Measurements from ENCODE around the gene MEF2D.
A peak's percentile ranks its signal among the peaks of the same experiment; 100 is the strongest.

The MEF2D gene

GRCh38 chr1:156425943-156426342 is 74.6 kb downstream of the MEF2D start:
- H3K27me3 ChIP-seq (ENCODE audit: control insufficient read depth, insufficient read depth, low read length) = peaks cover 100% of the 10 kb centered on the region
- H3K36me3 ChIP-seq (ENCODE audit: control insufficient read depth, low read depth, low read length) = no peaks in the 10 kb centered on the region
- H3K27ac ChIP-seq (ENCODE audit: low read length) = no peak overlapping the region
- H3K4me1 ChIP-seq (ENCODE audit: control insufficient read depth, low read depth, low read length) = peaks cover 30% of the 10 kb centered on the region
- H3K9me3 ChIP-seq (ENCODE audit: control insufficient read depth, low read depth, low read length) = no peaks in the 10 kb centered on the region
- H3K9ac ChIP-seq (ENCODE audit: low read length) = no peak overlapping the region
- no peak overlapping the region for H3K4me3 ChIP-seq (ENCODE audit: low read length)

- peaks cover 100% of the 10 kb centered on the region for H3K27me3 ChIP-seq (ENCODE audit: control insufficient read depth, insufficient read depth, low read length)
- no peaks in the 10 kb centered on the region for H3K36me3 ChIP-seq (ENCODE audit: control insufficient read depth, low read depth, low read length)
- H3K9me3 ChIP-seq (ENCODE audit: control insufficient read depth, low read depth, low read length) = no peaks in the 10 kb centered on the region
- no peak overlapping the region for H3K4me3 ChIP-seq (ENCODE audit: low read length)
- no peak overlapping the region for H3K27ac ChIP-seq (ENCODE audit: low read length)
- peaks cover 25% of the 10 kb centered on the region for H3K4me1 ChIP-seq (ENCODE audit: control insufficient read depth, low read depth, low read length)
- H3K9ac ChIP-seq (ENCODE audit: low read length) = no peak overlapping the region
Observed at GRCh38 chr1:156424806-156425432, 75.7 kb downstream of the MEF2D start.

DNA sequence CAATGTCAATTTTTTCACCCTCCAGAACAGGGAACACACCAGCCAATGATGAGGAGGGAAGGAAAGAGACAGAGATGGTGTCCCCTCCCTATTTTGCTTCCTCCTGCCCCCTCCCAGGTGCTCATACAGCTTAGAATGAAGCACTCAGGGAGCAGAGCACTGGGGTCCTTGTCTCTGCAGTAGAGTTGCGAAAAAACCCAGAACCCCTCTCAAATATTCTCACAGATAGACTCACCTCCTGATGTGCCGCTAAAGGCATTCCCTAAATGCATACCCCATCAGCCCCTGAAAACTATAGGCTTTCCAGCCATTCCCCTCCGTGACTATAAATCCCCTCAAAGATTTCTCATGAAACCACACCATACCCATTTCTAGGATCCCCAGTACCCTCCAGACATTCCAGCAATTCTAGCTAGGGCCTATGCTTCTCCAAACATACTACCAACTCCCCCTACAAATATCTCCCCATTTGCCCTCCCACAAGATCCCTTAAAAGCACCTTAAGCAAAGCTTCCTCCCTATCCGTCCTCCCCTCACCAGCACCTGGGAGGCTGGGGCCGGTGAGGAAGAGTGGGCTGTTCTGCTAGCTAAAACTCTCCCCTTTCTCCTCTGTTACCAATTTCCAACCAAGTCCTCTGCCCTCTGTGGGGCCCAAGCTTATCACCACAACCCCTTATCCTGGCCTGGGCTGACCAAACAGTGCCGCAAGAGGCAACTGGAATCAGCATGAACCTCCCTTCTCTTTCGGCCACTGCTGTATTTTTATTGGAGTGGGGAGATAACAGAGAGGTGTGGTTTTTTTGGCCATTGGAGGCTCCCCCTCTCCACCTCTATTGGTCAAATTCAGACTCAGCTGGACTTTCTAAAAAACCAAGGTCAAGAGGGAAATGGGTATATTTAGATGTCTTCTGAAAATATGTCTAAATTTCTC is 76.9 kb downstream of the MEF2D start:
- peaks cover 100% of the 10 kb centered on the region for H3K27me3 ChIP-seq (ENCODE audit: control insufficient read depth, insufficient read depth, low read length)

DNA sequence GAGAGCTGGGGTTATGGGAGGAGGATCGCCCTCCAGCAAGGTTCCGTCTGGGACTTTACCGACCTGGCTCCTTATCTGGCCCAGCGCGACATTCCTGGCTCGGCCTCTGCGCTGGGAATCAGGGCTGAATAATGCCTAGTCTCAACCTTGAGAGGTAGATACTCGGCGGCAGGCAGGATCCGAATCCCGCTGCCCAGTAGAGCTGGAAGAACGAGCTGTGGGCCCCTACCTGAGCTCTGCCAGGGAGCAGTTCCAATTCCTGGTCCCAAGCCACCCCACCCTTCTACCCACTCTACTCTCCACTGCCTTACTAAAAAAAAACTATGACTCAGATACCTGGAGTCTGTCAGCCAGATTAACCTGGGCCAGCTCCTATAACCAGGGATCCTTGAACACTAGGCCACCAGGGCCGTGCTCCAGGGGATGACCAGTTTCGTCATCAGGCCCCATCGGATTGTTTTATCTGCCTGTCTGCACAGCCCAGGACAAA is 77.9 kb downstream of the MEF2D start:
- peaks cover 99% of the 10 kb centered on the region for H3K27me3 ChIP-seq (ENCODE audit: control insufficient read depth, insufficient read depth, low read length)
- H3K9ac ChIP-seq (ENCODE audit: low read length) = no peak overlapping the region
- no peaks in the 10 kb centered on the region for H3K36me3 ChIP-seq (ENCODE audit: control insufficient read depth, low read depth, low read length)
- peak overlapping the region; percentile 77 for H3K4me3 ChIP-seq (ENCODE audit: low read length)
- no peaks in the 10 kb centered on the region for H3K9me3 ChIP-seq (ENCODE audit: control insufficient read depth, low read depth, low read length)
- no peak overlapping the region for H3K27ac ChIP-seq (ENCODE audit: low read length)
- H3K4me1 ChIP-seq (ENCODE audit: control insufficient read depth, low read depth, low read length) = peaks cover 21% of the 10 kb centered on the region

More for the DNA sequence above, 76.9 kb downstream of the MEF2D start:
- H3K4me1 ChIP-seq (ENCODE audit: control insufficient read depth, low read depth, low read length) = peaks cover 21% of the 10 kb centered on the region
- H3K4me3 ChIP-seq (ENCODE audit: low read length) = no peak overlapping the region
- H3K9me3 ChIP-seq (ENCODE audit: control insufficient read depth, low read depth, low read length) = no peaks in the 10 kb centered on the region
- no peak overlapping the region for H3K27ac ChIP-seq (ENCODE audit: low read length)
- no peaks in the 10 kb centered on the region for H3K36me3 ChIP-seq (ENCODE audit: control insufficient read depth, low read depth, low read length)
- H3K9ac ChIP-seq (ENCODE audit: low read length) = no peak overlapping the region

DNA sequence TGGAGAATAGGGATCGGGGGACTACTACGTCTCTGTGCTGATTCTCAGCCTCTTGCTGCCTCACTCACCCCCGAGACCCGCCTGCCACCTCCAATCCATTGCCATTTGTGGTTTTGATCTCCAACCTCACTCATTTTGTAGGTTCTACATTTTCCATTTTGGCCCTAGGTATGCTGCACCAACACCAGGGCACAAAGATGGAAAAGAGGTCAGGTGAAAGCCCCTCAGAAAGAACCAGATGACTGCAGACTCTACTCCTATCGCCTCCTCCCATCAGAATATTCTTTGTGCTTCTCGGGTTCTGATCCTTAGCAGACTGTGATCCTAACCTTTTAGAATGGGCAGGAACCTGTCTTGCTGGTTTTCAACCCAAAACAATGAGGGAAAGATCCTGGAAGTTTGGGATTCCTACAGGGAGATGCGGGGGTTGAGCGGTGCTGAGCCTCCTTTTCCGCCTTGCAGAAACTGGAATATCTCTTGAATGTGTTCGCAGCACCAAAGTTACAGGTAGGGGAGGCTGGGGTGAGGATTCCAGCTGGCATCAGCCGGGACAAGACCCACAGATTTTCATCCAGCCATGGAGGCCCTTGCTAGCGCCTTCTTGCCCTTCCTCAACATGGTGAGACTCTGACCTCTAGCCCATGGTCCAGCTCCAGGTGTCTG is 78.5 kb downstream of the MEF2D start:
- Histone ChIP-seq H3K9me3 (ENCODE audit: control insufficient read depth, low read depth, low read length) (no peaks in the 10 kb centered on the region), H3K4me1 (ENCODE audit: control insufficient read depth, low read depth, low read length) (peaks cover 21% of the 10 kb centered on the region), H3K9ac (ENCODE audit: low read length) (peak overlapping the region; percentile 57), H3K27ac (ENCODE audit: low read length) (no peak overlapping the region), H3K27me3 (ENCODE audit: control insufficient read depth, insufficient read depth, low read length) (peaks cover 99% of the 10 kb centered on the region), H3K4me3 (ENCODE audit: low read length) (peak overlapping the region; percentile 77), H3K36me3 (ENCODE audit: control insufficient read depth, low read depth, low read length) (no peaks in the 10 kb centered on the region)

GRCh38 chr1:156421062-156421938 is 79.3 kb downstream of the MEF2D start:
- peaks cover 99% of the 10 kb centered on the region for H3K27me3 ChIP-seq (ENCODE audit: control insufficient read depth, insufficient read depth, low read length)
- no peaks in the 10 kb centered on the region for H3K36me3 ChIP-seq (ENCODE audit: control insufficient read depth, low read depth, low read length)
- no peaks in the 10 kb centered on the region for H3K9me3 ChIP-seq (ENCODE audit: control insufficient read depth, low read depth, low read length)
- H3K4me3 ChIP-seq (ENCODE audit: low read length) = peak overlapping the region; percentile 77
- no peak overlapping the region for H3K27ac ChIP-seq (ENCODE audit: low read length)
- peaks cover 21% of the 10 kb centered on the region for H3K4me1 ChIP-seq (ENCODE audit: control insufficient read depth, low read depth, low read length)
- H3K9ac ChIP-seq (ENCODE audit: low read length) = peak overlapping the region; percentile 57

- Histone ChIP-seq H3K9me3 (ENCODE audit: control insufficient read depth, low read depth, low read length) (no peaks in the 10 kb centered on the region), H3K4me3 (ENCODE audit: low read length) (peak overlapping the region; percentile 77), H3K9ac (ENCODE audit: low read length) (peak overlapping the region; percentile 5), H3K4me1 (ENCODE audit: control insufficient read depth, low read depth, low read length) (peaks cover 21% of the 10 kb centered on the region), H3K36me3 (ENCODE audit: control insufficient read depth, low read depth, low read length) (no peaks in the 10 kb centered on the region), H3K27ac (ENCODE audit: low read length) (no peak overlapping the region), H3K27me3 (ENCODE audit: control insufficient read depth, insufficient read depth, low read length) (peaks cover 96% of the 10 kb centered on the region)
Observed at GRCh38 chr1:156420205-156421061, 80.1 kb downstream of the MEF2D start.

GRCh38 chr1:156419854-156420204 is 80.7 kb downstream of the MEF2D start:
- Histone ChIP-seq H3K4me1 (ENCODE audit: control insufficient read depth, low read depth, low read length) (peaks cover 21% of the 10 kb centered on the region), H3K9ac (ENCODE audit: low read length) (no peak overlapping the region), H3K27ac (ENCODE audit: low read length) (no peak overlapping the region), H3K9me3 (ENCODE audit: control insufficient read depth, low read depth, low read length) (no peaks in the 10 kb centered on the region), H3K36me3 (ENCODE audit: control insufficient read depth, low read depth, low read length) (no peaks in the 10 kb centered on the region), H3K4me3 (ENCODE audit: low read length) (peak overlapping the region; percentile 77), H3K27me3 (ENCODE audit: control insufficient read depth, insufficient read depth, low read length) (peaks cover 90% of the 10 kb centered on the region)

- no peak overlapping the region for H3K27ac ChIP-seq (ENCODE audit: low read length)
- peaks cover 25% of the 10 kb centered on the region for H3K4me1 ChIP-seq (ENCODE audit: control insufficient read depth, low read depth, low read length)
- no peaks in the 10 kb centered on the region for H3K9me3 ChIP-seq (ENCODE audit: control insufficient read depth, low read depth, low read length)
- no peak overlapping the region for H3K9ac ChIP-seq (ENCODE audit: low read length)
- H3K27me3 ChIP-seq (ENCODE audit: control insufficient read depth, insufficient read depth, low read length) = peaks cover 77% of the 10 kb centered on the region
- no peak overlapping the region for H3K4me3 ChIP-seq (ENCODE audit: low read length)
- H3K36me3 ChIP-seq (ENCODE audit: control insufficient read depth, low read depth, low read length) = no peaks in the 10 kb centered on the region
Observed at GRCh38 chr1:156418416-156419070, 82.0 kb downstream of the MEF2D start.
